Measurements from ENCODE around the gene MAST4.
A peak's percentile ranks its signal among the peaks of the same experiment; 100 is the strongest.

The MAST4 gene

GRCh38 chr5:67045816-67046740 is 449.9 kb downstream of the MAST4 start:
- no peak for DNase-seq (ENCODE audit: low spot score)

- no peak for DNase-seq (ENCODE audit: low spot score)
Observed at GRCh38 chr5:67047160-67047559, 451.0 kb downstream of the MAST4 start.

GRCh38 chr5:67047616-67048015 is 451.4 kb downstream of the MAST4 start:
- no peak for DNase-seq (ENCODE audit: low spot score)

DNA sequence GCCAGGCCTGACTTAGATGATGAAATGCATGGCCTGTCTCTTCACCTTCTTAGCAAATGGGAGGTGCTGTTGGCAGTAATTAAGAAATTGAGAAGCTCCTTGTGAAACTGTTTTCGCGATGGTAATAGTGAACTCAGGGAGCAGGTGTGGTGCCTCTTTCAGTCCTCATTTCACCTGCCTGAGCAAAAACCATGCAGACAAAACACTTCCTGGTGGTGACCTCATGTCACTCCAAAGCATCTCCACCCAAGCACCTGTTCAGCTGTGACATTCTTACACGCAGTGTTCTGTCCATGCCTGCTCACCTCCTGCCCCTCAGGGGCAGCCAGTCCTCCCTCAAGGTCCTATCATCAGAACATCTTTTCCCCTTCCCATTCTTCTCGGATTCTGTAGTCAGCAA is 453.9 kb downstream of the MAST4 start:
- DNase-seq (ENCODE audit: low spot score) = no peak

GRCh38 chr5:67050635-67051034 is 454.4 kb downstream of the MAST4 start:
- no peak for DNase-seq (ENCODE audit: low spot score)

- DNase-seq (ENCODE audit: low spot score) = no peak
Observed at GRCh38 chr5:67051164-67051563, 455.0 kb downstream of the MAST4 start.

GRCh38 chr5:67052034-67052433 is 455.8 kb downstream of the MAST4 start:
- DNase-seq (ENCODE audit: low spot score) = no peak

GRCh38 chr5:67053229-67053628 is 457.0 kb downstream of the MAST4 start:
- no peak for DNase-seq (ENCODE audit: low spot score)

DNA sequence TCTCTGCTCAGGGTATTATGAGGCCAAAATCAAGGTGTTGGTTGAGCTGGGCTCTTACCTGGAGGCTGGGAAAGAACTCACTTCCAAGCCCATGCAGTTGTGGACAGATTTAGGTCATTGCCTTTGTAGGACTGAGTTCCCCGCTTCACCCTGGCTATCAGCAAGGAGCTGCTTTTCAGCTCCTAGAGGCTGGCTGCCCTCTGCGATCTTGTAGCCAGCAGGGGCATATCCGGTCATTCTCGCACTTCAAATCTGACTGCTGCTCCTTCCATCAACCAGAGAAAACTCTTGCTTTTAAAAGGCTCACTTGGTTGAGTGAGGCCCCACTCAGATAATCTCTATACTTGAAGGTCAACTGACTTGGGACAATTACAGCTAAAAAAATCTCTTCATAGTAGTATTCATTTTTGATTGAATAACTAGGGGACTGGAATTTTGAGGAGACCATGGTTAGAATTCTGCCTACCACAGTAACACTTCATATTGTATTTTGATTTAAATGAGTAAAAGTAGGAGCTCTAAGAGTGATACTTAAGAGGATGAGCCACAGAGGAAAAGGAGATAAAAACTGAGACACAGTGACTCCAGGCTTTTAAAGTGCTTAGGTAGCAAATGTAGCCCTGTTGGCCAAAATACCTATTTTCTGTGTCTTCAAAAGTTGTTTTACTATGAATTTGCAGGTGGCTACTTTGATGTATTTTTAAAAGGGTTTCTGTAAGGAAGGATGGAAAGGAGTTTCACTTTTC is 463.0 kb downstream of the MAST4 start:
- DNase-seq (ENCODE audit: low spot score) = no peak

- no peak for DNase-seq (ENCODE audit: low spot score)
Observed at GRCh38 chr5:67059744-67060490, 463.7 kb downstream of the MAST4 start.

GRCh38 chr5:67061511-67061910 is 465.3 kb downstream of the MAST4 start:
- DNase-seq (ENCODE audit: low spot score) = no peak

- no peak for DNase-seq (ENCODE audit: low spot score)
Observed at GRCh38 chr5:67063055-67063454, 466.9 kb downstream of the MAST4 start.

- DNase-seq (ENCODE audit: low spot score) = no peak
Observed at GRCh38 chr5:67063791-67064190, 467.6 kb downstream of the MAST4 start.

- DNase-seq (ENCODE audit: low spot score) = no peak
Observed at GRCh38 chr5:67065237-67065636, 469.0 kb downstream of the MAST4 start.

DNA sequence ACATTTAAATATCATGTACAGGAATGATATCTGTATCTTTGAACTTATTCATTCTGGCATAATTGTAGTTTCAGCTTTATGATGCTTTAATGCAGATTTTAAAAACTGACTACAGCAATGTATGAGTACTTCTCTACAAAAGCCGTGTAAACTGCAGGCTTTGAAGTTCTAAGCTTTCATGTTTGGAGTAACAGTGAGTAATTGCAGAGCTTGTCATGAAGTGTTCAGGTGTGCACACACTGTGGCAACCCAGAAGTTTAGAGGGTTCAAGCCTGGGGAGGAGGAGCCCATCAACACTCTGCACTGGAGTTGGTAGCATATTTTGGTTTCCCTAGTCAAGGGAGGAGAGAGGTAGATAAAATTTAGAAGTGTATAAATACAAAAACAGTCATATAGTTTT is 469.5 kb downstream of the MAST4 start:
- no peak for DNase-seq (ENCODE audit: low spot score)

- DNase-seq (ENCODE audit: low spot score) = no peak
Observed at GRCh38 chr5:67066815-67067214, 470.6 kb downstream of the MAST4 start.

DNA sequence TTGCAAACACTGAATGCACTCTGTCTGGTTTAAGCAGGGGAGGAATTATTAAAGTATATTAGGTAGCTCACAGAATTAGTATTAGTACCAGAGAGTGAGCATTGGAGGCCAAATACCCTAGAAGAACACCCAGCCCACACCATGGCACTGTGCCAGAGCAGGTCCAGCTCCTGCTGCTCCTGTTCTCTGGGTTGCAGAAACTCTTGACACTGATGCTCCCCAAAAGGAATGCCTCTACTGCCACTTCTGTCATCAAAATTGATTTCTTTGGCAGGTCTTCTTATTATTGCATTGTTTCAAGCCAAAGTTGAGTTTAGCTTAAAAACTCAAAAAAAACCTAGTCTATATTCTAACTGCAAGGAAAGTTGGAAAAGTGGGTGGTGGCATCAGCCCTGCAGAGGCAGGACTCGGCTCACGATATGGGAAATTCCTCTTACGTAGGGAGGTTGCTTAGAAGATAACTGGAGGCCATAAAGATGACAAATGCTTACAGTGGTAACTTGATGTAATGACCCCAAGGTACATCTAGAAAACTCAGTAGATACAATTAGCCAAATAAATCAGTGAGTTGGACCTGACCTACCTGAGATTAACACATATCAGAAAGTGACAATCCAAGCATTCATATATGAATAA is 477.0 kb downstream of the MAST4 start:
- no peak for DNase-seq (ENCODE audit: low spot score)

DNA sequence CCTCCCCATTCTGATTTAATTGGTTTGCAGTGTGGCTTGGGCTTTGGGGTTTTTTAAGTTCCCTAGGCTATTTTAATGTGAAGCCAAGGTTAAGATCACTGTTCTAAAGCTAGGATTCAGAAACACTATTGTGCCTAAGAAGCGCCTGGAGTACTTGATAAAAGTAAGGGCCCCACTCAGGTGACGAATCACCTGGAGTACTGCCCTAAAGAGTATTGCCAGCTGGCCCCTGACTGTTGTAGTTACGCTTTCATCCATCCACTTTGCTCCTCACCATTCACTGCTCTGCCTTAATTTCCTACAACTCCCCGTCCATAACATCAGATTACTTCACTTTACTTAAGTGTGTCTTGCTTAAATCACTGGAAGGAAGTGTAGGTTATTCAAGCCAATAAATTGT is 481.1 kb downstream of the MAST4 start:
- DNase-seq (ENCODE audit: low spot score) = no peak

DNA sequence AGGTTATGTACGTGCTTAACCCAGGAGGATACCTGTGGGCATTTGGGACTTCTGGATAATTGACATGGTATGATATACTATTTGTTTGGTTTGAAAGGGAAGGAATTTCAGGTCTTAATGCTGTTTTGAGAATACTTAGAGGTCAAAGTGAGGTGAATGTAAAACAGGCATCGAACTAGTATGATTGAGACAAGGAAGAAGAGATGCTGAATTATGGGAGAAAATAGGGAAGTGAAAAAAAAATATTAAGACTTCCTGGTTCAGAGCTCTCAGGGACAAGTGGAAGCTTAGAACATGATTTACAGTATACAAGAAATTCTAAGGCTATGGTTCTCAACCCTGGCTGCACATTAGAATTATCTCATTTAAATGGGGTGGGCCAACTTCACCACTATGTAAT is 485.1 kb downstream of the MAST4 start:
- no peak for DNase-seq (ENCODE audit: low spot score)

DNA sequence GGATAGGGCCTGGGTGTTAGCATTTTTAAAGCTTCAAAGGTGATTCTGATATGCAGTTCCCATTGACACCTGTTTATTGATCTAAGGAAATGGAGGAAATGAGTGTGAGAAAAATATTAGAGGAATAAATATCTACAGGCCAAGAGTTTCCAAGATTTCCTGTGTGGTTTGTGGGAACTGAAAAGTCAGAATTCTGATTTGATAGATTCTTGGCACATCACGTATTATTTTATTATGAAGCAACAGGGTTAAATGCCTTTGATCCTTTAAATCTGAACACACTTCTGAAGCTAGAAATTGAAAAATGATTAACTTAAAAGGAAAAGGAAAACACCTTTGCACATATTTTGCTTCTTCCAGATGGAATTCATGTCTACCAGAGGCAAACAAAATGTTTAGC is 486.7 kb downstream of the MAST4 start:
- no peak for DNase-seq (ENCODE audit: low spot score)

DNA sequence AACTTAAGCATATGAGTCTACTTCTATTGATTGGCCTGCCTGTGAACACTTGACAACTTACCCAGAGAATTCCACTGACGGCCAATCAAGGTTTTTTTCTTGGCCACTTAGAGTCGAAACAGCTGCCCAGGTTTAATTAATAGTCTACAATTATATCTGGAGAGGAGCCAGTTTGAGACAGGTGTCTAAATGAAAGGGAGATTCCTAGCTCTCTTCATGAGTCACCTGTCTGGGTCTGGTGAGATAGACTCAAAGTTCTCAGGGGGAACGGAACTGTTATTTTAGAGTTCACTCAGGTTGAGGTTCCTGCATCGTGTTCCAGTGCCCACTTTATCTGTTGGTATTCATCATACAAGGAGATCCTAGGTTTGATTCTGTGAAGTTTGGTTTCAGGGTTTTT is 489.4 kb downstream of the MAST4 start:
- peak; percentile 12 for DNase-seq (ENCODE audit: low spot score)

GRCh38 chr5:67089200-67089725 is 493.1 kb downstream of the MAST4 start:
- no peak for DNase-seq (ENCODE audit: low spot score)
